Stimulated activated CD4-positive, alpha-beta T cell treated with anti-CD3 and anti-CD28 coated beads, Interleukin-4, amount 100 ng/mL, for 1 hour (primary cell): ENCODE results near the gene CA11.
"Not testable (repeated sequence)": the region's sequence is repeated elsewhere in the genome, so short reads cannot be mapped to it uniquely, and the experiment has no call there.

Experiments
- DNase-seq: peaks from one replicate; pipeline ENCODE4 v3.0.0-alpha.2; 2020

Gene CA11

DNA sequence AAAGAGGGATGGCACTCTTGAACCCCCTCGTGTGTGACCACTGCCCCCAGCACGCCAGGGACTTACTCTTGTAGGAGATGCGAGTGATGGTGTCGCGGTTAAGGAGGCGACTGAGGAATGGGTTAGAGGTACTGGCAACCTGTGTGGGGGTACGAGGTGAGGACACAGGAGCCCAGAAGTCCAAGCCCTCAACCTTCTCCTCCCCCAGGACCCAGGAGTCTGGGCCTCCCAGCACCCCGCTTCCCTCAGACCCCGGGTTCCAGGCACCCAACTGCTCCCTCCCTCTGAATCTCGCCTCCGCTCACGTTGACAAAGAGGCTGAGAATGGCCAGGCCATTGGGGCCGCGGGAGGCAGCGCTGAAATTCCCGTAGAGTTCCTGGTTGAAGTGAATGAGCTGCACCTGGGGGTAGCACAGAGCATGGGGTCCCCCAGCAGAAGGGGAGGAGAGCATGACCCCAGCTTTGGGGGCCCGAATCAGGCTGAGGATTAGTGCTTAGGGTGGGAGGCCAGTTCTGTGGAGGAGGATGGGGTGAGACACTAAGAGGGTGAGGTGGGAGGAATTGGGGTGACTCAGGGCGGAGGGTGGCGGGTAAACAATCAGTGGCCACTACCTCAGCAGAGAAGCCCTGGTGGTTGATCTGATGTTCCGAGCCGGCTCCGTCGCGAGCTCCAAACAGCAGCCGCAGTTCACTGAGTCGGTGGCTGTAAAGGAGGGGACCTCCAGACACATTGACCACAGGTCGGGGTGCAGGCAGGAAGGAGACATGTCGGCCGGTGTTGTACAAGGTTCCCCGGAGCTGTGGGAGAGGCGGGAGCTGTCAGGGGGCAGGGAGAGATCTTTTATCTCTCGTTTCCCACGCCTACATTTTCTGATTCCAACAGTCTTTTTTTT lies 6.3 kb downstream of the CA11 start:
- DNase-seq = no peak

GRCh38 chr19:48638831-48639381 lies 7.1 kb downstream of the CA11 start:
- DNase-seq = no peak

DNA sequence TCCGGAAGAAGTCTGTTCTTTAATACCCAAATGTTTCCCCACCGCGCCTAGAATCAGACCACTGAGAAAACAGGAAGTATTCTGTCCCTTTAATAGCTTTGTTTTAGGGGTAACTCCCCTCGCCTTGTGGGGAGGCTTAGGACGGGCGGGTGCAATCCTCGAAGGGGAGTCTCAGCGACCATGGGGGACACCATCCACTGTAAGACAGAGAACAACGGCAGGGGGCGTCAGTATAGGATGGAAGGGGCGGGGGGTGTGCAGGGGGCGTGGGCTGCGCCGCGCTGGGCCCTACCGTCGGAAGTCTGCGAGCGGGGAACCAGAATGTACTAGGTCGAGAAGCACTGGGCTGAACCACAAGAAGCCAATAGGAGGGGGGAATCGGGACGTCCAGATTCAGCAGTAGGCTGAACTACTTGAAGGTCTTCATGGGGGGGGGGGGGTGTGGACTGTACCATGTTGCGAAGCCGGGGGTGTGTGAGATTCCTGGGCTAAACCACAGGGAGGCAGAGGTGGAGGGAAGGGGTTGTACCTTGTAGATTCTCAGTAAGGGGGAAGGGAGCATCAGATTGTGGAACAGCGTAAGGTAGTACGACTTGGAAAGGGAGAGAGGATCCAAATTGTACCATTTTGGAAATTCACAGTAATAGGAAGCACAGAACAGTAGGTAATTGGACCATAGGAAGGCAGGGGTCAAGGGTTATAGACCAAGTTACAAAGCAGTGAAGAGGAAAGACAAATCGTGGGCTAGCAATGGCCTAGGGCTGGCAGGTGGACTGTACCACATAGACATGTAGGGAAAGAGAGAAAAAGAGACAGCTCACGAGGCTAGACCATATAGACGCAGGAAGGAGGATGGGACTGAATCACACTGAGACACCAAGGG lies 7.8 kb downstream of the CA11 start:
- DNase-seq = peak; percentile 74

DNA sequence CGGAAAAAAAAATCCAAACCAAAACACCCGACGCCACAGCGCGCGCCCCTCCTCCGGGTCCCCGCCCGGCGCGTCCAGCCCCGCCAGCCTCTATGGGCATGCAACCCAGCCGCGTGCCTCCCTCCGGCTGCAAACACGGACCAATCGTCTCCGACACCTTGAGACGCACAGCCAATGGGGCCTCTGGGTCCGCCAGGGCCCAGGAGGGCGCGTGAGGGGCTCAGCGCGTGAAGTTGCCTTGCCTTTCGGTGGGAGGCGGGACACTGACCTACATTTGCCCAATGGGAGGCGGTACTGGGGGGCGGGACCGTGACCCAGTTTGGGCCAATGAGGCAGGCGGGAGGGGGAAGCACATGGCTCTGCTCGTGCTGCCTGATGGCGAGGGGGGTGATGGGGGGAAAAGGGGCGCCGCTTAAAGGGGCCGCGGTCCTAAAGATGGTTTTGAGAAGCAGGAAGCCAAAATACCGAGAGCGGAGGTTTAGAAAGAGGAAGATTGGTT lies 8.5 kb downstream of the CA11 start:
- peak; percentile 99 for DNase-seq

- no peak for DNase-seq
Measured at GRCh38 chr19:48636859-48637448, 9.0 kb downstream of the CA11 start, which contains the start of gene DBP. DBP (minus strand) TSS chr19:48637379; CDS start chr19:48636994, 385 bp downstream.

DNA sequence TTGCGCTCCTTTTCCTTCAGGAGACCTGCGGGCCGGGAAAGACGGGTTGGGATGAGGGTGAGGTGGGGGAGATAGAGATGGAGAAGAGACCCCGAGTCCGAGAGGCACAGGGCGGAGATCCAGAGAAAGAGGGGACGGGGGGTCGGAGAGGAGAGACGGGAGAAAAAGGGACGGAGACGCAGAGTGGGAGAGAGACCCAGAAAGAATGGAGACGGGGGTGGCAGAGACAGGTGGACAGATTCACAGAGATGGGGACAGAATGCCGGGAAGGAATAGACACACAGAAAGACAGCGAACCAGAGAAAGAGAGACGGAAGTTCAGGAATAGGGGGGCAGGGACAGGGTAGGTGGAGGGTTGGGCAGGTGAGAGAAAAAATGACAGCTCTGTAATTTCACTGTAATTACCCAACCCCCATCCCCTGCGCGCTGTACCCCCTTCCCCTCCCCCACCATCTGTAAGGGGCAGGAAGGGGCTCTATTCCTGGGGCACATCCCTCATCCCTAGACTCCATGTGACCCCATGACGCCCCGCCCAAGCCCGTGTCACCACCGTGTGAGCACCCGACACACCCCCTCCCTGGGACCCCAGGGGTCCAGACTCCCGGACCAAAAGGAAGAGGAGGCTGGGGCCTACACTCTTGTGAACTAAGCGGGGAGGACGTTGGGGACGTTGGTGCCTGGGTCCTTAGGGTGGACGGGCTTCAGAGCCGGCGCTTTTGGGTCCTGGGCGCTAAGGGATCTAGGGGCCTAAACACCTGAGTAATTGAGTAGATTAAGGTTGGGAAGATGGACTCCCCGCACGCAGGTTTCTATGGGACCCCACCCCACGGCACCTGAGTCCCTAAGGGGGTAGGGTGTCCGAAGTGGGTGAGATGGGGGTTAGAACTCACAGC lies 9.8 kb downstream of the CA11 start:
- DNase-seq = no peak

DNA sequence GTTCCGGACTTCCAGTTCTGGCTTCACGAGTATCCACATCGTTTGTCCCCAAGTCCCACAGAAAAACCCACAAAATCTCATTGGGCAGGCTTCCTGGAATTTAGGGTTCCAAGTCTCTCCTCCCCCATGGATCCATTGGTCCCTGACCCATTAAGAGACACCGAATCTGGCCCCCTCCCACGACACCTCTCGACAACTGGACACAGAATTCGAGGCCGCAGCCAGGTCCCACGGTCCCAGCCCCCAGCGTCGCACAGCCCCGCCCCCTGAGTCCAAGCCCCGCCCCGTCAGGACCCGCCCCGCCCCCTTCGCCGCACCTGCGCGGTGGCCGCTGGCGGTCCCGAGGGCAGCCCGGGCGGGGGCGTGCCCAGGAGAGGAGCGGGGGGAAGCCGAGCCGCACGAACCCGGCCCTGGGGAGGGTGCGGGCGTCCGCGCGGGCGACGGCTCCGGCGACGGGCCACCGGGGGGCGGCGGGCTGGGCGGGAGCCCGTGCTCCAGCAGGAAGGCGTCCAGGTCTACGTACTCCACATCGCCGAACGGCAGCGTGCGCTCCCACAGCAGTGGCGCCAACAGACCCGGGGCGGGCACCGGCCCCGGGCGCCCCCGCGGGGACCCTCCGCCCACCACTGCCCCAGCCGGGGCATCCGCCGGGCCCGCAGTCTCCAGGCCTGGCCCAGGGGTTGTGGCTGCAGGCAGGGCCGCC lies 10.6 kb downstream of the CA11 start:
- DNase-seq = peak; percentile 76

DNA sequence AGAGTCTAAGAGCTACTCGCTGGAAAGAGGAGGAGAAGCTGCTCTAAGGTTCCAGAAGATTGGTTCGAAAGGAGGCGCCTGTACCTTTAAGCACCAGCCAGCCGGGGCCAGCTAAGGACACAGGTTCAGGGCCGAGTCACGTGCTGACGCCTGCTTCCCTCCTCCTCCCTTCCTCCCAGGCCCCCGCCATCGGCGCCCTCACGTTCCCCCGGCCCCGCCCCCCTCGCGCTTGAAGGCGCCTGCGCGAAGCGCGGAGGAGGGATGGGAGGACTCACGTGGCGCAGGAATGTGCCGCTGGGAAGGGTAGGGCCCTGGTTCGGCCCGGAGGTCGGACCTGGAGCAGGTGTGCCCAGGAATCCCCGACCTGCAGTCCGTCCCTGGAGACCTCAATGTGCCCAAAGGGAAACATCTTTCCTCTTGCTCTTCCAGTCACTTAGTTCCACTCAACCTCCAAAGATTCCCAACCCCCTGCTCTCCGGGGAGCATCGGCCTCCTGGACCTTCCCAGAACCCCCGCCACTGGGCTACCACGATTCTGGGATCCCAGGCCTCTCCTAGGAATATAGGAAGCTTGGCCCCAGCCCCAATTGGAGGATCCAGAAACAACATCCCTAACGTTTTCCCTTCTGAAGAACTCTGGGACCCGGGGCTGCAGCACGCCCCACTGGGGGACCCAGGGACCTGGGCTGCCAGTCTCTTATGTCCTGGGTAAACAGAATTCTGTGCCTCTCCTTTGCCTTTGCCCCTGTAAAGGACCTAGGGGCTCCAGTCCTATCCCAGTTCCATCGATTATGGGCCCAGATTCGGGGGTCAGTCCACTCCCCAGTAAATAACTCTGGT lies 11.3 kb downstream of the CA11 start:
- DNase-seq = peak; percentile 94

DNA sequence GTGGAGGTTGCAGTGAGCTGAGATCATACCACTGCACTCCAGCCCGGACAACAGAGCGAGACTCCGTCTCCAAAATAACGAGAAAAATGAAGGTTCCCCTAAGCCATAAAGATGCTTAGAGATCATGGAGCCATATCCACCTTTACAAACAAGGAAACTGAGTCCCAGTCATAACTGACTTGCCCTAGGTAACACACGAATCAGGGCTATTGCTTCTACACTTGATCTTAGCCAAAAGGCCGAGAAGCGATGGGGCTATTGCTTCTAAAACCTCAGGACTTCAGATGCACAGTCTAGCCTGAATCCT lies 12.0 kb downstream of the CA11 start:
- no peak for DNase-seq

DNA sequence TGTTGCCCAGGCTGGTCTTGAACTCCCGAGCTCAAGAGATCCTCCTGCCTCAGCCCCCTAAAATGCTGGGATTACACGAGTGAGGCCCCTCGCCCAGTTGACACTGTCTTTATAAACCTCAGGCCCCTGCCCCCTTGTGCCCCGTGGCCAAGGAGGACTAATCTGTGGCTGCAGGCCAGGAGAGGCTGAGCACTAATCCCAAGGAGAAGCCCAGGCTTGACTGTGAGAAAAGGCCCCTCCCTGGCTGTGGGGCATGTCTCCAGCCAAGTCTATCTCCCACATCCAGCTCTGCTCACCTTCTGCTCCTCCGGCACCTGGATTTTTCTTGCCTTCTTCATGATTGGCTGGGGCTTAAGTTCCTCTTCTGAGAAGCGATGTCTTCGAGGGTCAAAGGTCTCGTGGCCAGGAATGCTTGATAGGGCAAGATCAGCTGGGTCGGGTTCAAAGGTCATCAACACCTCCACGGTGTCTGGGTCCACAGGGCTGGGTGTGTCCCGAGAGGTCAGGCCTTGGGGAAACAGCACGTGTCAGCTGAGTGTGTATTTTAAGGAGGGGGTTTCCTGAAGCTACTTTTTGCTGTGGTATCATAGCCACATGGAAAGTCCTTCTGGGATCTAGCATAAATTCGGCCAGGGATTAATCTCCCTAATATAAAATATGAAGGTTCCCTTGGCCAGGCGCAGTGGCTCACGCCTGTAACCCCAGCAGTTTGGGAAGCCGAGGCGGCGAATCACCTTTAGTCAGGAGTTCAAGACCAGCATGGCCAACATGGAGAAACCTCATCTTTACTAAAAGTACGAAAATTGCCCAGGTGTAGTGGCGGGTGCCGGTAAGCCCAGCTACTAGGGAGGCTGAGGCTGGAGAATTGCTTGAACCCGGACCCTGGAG lies 12.6 kb downstream of the CA11 start:
- DNase-seq = no peak

- DNase-seq = no peak
Measured at GRCh38 chr19:48632692-48633147, 13.3 kb downstream of the CA11 start.

- not testable (repeated sequence) for DNase-seq
Measured at GRCh38 chr19:48632286-48632685, 13.7 kb downstream of the CA11 start.

GRCh38 chr19:48631225-48631624 lies 14.8 kb downstream of the CA11 start:
- DNase-seq = no peak

- DNase-seq = no peak
Measured at GRCh38 chr19:48630296-48631063, 15.5 kb downstream of the CA11 start.

DNA sequence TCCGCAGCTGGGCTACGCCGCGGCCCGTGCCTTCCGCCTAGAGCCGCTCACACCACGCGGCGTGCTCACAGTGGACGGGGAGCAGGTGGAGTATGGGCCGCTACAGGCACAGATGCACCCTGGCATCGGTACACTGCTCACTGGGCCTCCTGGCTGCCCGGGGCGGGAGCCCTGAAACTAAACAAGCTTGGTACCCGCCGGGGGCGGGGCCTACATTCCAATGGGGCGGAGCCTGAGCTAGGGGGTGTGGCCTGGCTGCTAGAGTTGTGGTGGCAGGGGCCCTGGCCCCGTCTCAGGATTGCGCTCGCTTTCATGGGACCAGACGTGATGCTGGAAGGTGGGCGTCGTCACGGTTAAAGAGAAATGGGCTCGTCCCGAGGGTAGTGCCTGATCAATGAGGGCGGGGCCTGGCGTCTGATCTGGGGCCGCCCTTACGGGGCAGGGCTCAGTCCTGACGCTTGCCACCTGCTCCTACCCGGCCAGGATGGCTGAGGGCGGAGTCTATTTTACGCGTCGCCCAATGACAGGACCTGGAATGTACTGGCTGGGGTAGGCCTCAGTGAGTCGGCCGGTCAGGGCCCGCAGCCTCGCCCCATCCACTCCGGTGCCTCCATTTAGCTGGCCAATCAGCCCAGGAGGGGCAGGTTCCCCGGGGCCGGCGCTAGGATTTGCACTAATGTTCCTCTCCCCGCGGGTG lies 16.2 kb downstream of the CA11 start:
- DNase-seq = no peak

- no peak for DNase-seq
Measured at GRCh38 chr19:48629297-48629598, 16.7 kb downstream of the CA11 start.

DNA sequence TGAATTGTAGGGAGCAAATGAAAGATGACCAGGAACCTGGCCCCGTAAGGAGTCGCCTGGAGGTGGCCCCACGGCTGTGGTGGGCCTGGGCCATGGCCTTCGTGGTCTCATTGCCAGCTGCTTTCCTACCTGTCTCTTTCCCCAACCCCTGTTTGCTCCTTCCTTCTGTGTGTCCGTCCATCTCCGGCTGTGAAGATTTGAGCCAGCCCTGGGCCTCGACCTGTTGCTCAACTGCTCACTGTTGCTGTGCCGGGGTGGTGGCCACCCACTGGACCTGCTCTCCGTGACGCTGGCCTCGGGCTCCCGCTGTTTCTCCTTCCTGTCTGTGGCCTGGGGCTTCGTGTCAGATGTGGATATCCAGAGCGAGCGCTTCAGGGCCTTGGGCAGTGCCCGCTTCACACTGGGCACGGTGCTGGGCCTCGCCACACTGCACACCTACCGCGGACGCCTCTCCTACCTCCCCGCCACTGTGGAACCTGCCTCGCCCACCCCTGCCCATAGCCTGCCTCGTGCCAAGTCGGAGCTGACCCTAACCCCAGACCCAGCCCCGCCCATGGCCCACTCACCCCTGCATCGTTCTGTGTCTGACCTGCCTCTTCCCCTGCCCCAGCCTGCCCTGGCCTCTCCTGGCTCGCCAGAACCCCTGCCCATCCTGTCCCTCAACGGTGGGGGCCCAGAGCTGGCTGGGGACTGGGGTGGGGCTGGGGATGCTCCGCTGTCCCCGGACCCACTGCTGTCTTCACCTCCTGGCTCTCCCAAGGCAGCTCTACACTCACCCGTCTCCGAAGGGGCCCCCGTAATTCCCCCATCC lies 17.3 kb downstream of the CA11 start:
- no peak for DNase-seq
